ENCODE data around the gene ABLIM2. TPM values are rescaled to one million over a fixed set of nuclear protein-coding genes. Genes with fewer than 3 reads are reported as not detected.

Gene ABLIM2
- total and polyA plus RNA-seq, 2 of the 13 experiments (the other 11 are each of a cell fraction or from before 2014, with no cell fraction given) = 0.20 to 0.37 TPM

DNA sequence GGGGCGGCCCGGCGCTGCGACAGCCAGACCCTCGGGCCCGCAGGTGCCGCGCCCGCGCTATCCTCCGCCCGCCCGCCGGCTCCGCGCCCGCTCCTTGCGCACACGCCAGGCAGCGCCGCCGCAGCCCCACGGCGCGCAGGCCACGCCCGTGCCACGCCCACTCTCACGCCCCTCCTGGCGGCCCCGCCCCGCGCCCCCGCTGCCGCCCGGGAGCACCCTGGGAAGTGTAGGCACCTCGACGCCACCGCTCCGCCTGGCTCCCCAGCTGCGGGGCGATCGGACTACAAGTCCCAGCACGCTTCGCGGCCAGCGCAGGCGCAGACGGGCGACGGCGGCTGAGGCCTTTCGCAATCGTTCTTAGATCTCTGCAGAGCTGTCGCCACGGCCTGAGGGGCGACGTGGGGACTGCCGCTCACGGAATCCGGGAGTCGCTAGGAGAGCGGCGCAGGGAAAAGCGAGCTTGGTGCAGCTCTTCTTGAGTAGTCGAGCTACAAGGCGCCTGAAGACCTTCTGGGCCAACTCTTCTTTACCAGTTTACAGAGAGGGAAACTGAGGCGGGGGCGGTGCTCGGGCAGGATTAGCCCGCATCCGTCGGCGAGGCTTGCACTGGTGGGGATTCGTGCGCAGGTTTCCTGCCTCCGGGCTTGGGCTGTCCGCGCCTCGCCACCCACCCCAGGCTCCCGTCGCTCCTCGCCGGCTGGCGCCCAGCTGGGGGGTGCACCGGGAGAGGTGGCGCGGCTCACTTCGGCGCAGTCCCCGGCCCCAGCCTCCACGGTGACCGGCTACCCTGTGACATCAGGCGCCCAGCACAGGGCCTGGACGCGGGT lies at the start of gene ABLIM2 (continued):
- TF ChIP-seq, protein P1, sequence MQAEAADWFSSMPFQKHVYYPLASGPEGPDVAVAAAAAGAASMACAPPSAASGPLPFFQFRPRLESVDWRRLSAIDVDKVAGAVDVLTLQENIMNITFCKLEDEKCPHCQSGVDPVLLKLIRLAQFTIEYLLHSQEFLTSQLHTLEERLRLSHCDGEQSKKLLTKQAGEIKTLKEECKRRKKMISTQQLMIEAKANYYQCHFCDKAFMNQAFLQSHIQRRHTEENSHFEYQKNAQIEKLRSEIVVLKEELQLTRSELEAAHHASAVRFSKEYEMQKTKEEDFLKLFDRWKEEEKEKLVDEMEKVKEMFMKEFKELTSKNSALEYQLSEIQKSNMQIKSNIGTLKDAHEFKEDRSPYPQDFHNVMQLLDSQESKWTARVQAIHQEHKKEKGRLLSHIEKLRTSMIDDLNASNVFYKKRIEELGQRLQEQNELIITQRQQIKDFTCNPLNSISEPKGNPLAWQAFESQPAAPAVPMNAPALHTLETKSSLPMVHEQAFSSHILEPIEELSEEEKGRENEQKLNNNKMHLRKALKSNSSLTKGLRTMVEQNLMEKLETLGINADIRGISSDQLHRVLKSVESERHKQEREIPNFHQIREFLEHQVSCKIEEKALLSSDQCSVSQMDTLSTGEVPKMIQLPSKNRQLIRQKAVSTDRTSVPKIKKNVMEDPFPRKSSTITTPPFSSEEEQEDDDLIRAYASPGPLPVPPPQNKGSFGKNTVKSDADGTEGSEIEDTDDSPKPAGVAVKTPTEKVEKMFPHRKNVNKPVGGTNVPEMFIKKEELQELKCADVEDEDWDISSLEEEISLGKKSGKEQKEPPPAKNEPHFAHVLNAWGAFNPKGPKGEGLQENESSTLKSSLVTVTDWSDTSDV (CRISPR knock-in tag; IDR thresholded peaks at IDR 0.05) = no peak
- TF ChIP-seq, protein P2, sequence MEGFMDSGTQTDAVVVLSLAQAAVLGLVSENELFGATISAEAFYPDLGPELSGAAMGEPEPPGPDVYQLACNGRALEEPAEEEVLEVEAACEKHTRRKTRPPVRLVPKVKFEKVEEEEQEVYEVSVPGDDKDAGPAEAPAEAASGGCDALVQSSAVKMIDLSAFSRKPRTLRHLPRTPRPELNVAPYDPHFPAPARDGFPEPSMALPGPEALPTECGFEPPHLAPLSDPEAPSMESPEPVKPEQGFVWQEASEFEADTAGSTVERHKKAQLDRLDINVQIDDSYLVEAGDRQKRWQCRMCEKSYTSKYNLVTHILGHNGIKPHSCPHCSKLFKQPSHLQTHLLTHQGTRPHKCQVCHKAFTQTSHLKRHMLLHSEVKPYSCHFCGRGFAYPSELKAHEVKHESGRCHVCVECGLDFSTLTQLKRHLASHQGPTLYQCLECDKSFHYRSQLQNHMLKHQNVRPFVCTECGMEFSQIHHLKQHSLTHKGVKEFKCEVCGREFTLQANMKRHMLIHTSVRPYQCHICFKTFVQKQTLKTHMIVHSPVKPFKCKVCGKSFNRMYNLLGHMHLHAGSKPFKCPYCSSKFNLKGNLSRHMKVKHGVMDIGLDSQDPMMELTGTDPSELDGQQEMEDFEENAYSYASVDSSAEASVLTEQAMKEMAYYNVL (CRISPR knock-in tag; IDR thresholded peaks at IDR 0.05; ENCODE audit: borderline replicate concordance) = 0 out of 2 replicates have a peak, but pooled peaks have one; percentile 46
- TF ChIP-seq REXO4 (CRISPR knock-in tag; IDR thresholded peaks at IDR 0.05; ENCODE audit: borderline replicate concordance) (no peak), MAFG (CRISPR knock-in tag; IDR thresholded peaks at IDR 0.05) (no peak), ERF (CRISPR knock-in tag; IDR thresholded peaks at IDR 0.05) (no peak), ZFP36L1 (CRISPR knock-in tag; IDR thresholded peaks at IDR 0.05) (no peak), ZNF430 (CRISPR knock-in tag; IDR thresholded peaks at IDR 0.05) (no peak), U2AF2 (IDR thresholded peaks at IDR 0.05; ENCODE audit: low read depth, low read length) (no peak), ZFP41 (CRISPR knock-in tag; IDR thresholded peaks at IDR 0.05; ENCODE audit: borderline replicate concordance) (no peak), MIER2 (CRISPR knock-in tag; IDR thresholded peaks at IDR 0.05) (no peak), RFX1 (IDR thresholded peaks at IDR 0.05) (no peak), TOPORS (CRISPR knock-in tag; IDR thresholded peaks at IDR 0.05) (peak; percentile 31; the same call in 1 of the 2 replicates), ZFP90 (CRISPR knock-in tag; IDR thresholded peaks at IDR 0.05; ENCODE audit: borderline replicate concordance) (peak; percentile 50; the same call in 1 of the 2 replicates), ZSCAN30 (CRISPR knock-in tag; IDR thresholded peaks at IDR 0.05) (no peak), MIER3 (CRISPR knock-in tag; IDR thresholded peaks at IDR 0.05; ENCODE audit: borderline replicate concordance) (peak; percentile 52; the same call in 1 of the 2 replicates), SRSF1 (optimal IDR thresholded peaks at IDR 0.05; ENCODE audit: low read depth, low read length) (no peak), CCDC6 (CRISPR knock-in tag; IDR thresholded peaks at IDR 0.05) (peak; percentile 58; the same call in 1 of the 2 replicates), CENPT (CRISPR knock-in tag; IDR thresholded peaks at IDR 0.05; ENCODE audit: low read depth) (no peak), MAF1 (CRISPR knock-in tag; IDR thresholded peaks at IDR 0.05; ENCODE audit: borderline replicate concordance) (no peak), NFYB (CRISPR knock-in tag; IDR thresholded peaks at IDR 0.05) (0 out of 2 replicates have a peak, but pooled peaks have one; percentile 23), PHF21A (CRISPR knock-in tag; IDR thresholded peaks at IDR 0.05) (no peak), PITX1 (CRISPR knock-in tag; IDR thresholded peaks at IDR 0.05) (peak; percentile 43; the same call in 1 of the 2 replicates)
- TF ChIP-seq, protein P3, sequence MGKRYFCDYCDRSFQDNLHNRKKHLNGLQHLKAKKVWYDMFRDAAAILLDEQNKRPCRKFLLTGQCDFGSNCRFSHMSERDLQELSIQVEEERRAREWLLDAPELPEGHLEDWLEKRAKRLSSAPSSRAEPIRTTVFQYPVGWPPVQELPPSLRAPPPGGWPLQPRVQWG (CRISPR knock-in tag; IDR thresholded peaks at IDR 0.05; ENCODE audit: borderline replicate concordance, low read depth) = no peak
- TF ChIP-seq, protein P4, sequence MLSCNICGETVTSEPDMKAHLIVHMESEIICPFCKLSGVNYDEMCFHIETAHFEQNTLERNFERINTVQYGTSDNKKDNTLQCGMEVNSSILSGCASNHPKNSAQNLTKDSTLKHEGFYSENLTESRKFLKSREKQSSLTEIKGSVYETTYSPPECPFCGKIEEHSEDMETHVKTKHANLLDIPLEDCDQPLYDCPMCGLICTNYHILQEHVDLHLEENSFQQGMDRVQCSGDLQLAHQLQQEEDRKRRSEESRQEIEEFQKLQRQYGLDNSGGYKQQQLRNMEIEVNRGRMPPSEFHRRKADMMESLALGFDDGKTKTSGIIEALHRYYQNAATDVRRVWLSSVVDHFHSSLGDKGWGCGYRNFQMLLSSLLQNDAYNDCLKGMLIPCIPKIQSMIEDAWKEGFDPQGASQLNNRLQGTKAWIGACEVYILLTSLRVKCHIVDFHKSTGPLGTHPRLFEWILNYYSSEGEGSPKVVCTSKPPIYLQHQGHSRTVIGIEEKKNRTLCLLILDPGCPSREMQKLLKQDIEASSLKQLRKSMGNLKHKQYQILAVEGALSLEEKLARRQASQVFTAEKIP (CRISPR knock-in tag; IDR thresholded peaks at IDR 0.05; ENCODE audit: borderline replicate concordance) = no peak

Data from HepG2 (cell line).